Liver (tissue), 9 donors: ENCODE results near the gene PPP2R2B. TPM values are rescaled to one million over a fixed set of nuclear protein-coding genes. Genes with fewer than 3 reads are reported as not detected.

Experiments
- DNase-seq: peaks from one replicate; pipeline ENCODE4 v3.0.0-alpha.2; 2017; ENCODE audit warnings: low spot score
- H3K27ac ChIP-seq, 2 donors: one replicate each; pipeline ENCODE4 v1.7.0; 2013; ENCODE audit warnings: inconsistent platforms in 2 of 2, low read length in 2 of 2, control low read depth in 1 of 2, low read depth in 1 of 2, mild to moderate bottlenecking in 1 of 2
- H3K27me3 ChIP-seq, 4 donors: one replicate each; pipeline versions ENCODE4 v1.6.1 to v1.7.0; 2013; ENCODE audit warnings: low read length in 3 of 4, inconsistent platforms in 1 of 4, mild to moderate bottlenecking in 1 of 4, moderate library complexity in 1 of 4; ENCODE audit not compliant: control insufficient read depth in 4 of 4, insufficient read depth in 4 of 4
- H3K36me3 ChIP-seq, 4 donors: one replicate each; pipeline versions ENCODE4 v1.6.1 to v1.7.0; 2013; ENCODE audit warnings: low read length in 3 of 4, mild to moderate bottlenecking in 3 of 4, low read depth in 1 of 4, moderate library complexity in 1 of 4; ENCODE audit not compliant: control insufficient read depth in 4 of 4, insufficient read depth in 3 of 4
- H3K4me1 ChIP-seq, 4 donors: one replicate each; pipeline versions ENCODE4 v1.6.1 to v1.7.0; 2013; ENCODE audit warnings: low read length in 3 of 4, mild to moderate bottlenecking in 3 of 4, moderate library complexity in 1 of 4; ENCODE audit not compliant: control insufficient read depth in 4 of 4, insufficient read depth in 4 of 4
- H3K4me3 ChIP-seq, 3 donors: one replicate each; pipeline versions ENCODE4 v1.6.1 to v1.7.0; 2013; ENCODE audit warnings: low read length in 3 of 3, control low read depth in 1 of 3, low read depth in 1 of 3, mild to moderate bottlenecking in 1 of 3
- H3K9ac ChIP-seq, 2 donors: one replicate each; pipeline ENCODE4 v1.7.0; 2013; ENCODE audit warnings: low read length in 2 of 2, mild to moderate bottlenecking in 2 of 2, moderate library complexity in 2 of 2, control low read depth in 1 of 2, low read depth in 1 of 2
- H3K9me3 ChIP-seq, 4 donors: one replicate each; pipeline versions ENCODE4 v1.6.1 to v1.7.0; 2013; ENCODE audit warnings: low read length in 3 of 4; ENCODE audit not compliant: control insufficient read depth in 4 of 4
- ATF3 ChIP-seq: IDR thresholded peaks from 2 replicates; pipeline ENCODE4 v1.6.1; 2016; ENCODE audit warnings: antibody characterized with exemption
- CTCF ChIP-seq: fragments of 150-350 bp; IDR thresholded peaks from 2 replicates; pipeline ENCODE4 v1.5.1; 2017; ENCODE audit warnings: improper control_type of control experiment, low read depth, low read length; ENCODE audit not compliant: missing input control
- EGR1 ChIP-seq, 2 donors: IDR thresholded peaks; 2 replicates each; pipeline ENCODE4 v1.6.1; 2016 to 2018; ENCODE audit warnings: antibody characterized with exemption in 2 of 2, low read depth in 2 of 2
- FOXA1 ChIP-seq: IDR thresholded peaks from 2 replicates; pipeline ENCODE4 v1.6.1; 2016; ENCODE audit warnings: antibody characterized with exemption
- GABPA ChIP-seq, 2 donors: IDR thresholded peaks in 1 of 2; conservative IDR thresholded peaks in 1 of 2; 2 replicates each; pipeline ENCODE4 v1.6.1; 2016; ENCODE audit warnings: antibody characterized with exemption in 2 of 2, mild to moderate bottlenecking in 1 of 2, moderate library complexity in 1 of 2
- HNF4A ChIP-seq, 2 donors: conservative IDR thresholded peaks; 2 replicates each; pipeline ENCODE4 v1.6.1; 2016; ENCODE audit warnings: antibody characterized with exemption in 2 of 2, mild to moderate bottlenecking in 2 of 2
- HNF4G ChIP-seq: IDR thresholded peaks from 2 replicates; pipeline ENCODE4 v1.6.1; 2016; ENCODE audit warnings: antibody characterized with exemption
- JUND ChIP-seq, 2 donors: IDR thresholded peaks; 2 replicates each; pipeline ENCODE4 v1.6.1; 2016; ENCODE audit warnings: antibody characterized with exemption in 2 of 2
- MAX ChIP-seq: IDR thresholded peaks from 2 replicates; pipeline ENCODE4 v1.6.1; 2016; ENCODE audit warnings: antibody characterized with exemption
- NR2F2 ChIP-seq: IDR thresholded peaks from 2 replicates; pipeline ENCODE4 v1.6.1; 2016; ENCODE audit warnings: antibody characterized with exemption
- RAD21 ChIP-seq, 2 donors: IDR thresholded peaks; 2 replicates each; pipeline ENCODE4 v1.6.1; 2016; ENCODE audit warnings: antibody characterized with exemption in 2 of 2, mild to moderate bottlenecking in 2 of 2
- REST ChIP-seq: IDR thresholded peaks from 2 replicates; pipeline ENCODE4 v1.6.1; 2016; ENCODE audit warnings: antibody characterized with exemption, mild to moderate bottlenecking
- RXRA ChIP-seq, 2 donors: IDR thresholded peaks; 2 replicates each; pipeline ENCODE4 v1.6.1; 2017 to 2018; ENCODE audit warnings: antibody characterized with exemption in 2 of 2, mild to moderate bottlenecking in 1 of 2
- SP1 ChIP-seq: IDR thresholded peaks from 2 replicates; pipeline ENCODE4 v1.6.1; 2018; ENCODE audit warnings: antibody characterized with exemption, mild to moderate bottlenecking
- TAF1 ChIP-seq: conservative IDR thresholded peaks from 2 replicates; pipeline ENCODE4 v1.6.1; 2016; ENCODE audit warnings: antibody characterized with exemption, mild to moderate bottlenecking
- YY1 ChIP-seq: IDR thresholded peaks from 2 replicates; pipeline ENCODE4 v1.6.1; 2016; ENCODE audit warnings: antibody characterized with exemption, mild to moderate bottlenecking
- ZBTB33 ChIP-seq: IDR thresholded peaks from 2 replicates; pipeline ENCODE4 v1.6.1; 2016; ENCODE audit warnings: antibody characterized with exemption
- WGBS: extraction: QIAGEN DNeasy Blood & Tissue Kit; methylation state at CpG from one replicate; pipeline ENCODE4 v1.1.7; 2013; 5-methylcytosine and 5-hydroxymethylcytosine counted together
- polyA plus RNA-seq, 2 donors: library from polyadenylated mRNA; stranded (reverse) in 1 of 2; unstranded in 1 of 2; fragments of 200-250 nt in 1 of 2; fragments of >200 nt in 1 of 2; fragmentation: Nextera tagmentation in 1 of 2; extraction: Ambion mirVana in 1 of 2; gene quantifications; one replicate each; pipeline versions ENCODE4 v1.2.1 to v1.2.3, GENCODE V29; 2013 to 2015
- total RNA-seq, 2 donors: library from RNA; depleted of rRNA; stranded (reverse); fragments of >200 nt; gene quantifications; one replicate each; pipeline ENCODE4 v1.2.3, GENCODE V29; 2014
- donor health status: healthy.
- donor health status: healthy.
- donor health status: healthy.
- donor health status: healthy.
- donor health status: healthy.

PPP2R2B gene
- total and polyA plus RNA-seq, 4 donors = 0.15 to 6.3 (median 0.40) TPM

- H3K9me3 ChIP-seq = no peaks in the 10 kb centered on the region
- no peak for DNase-seq
- TF ChIP-seq TAF1 (no peak), JUND (IDR thresholded peaks at IDR 0.05) (no peak), HNF4A (conservative IDR thresholded peaks at IDR 0.05) (no peak)
- H3K36me3 ChIP-seq = no peaks in the 10 kb centered on the region
- H3K4me1 ChIP-seq = no peaks in the 10 kb centered on the region
- H3K9ac ChIP-seq = no peak overlapping the region
- no peaks in the 10 kb centered on the region for H3K27me3 ChIP-seq
- no peak overlapping the region for H3K4me3 ChIP-seq
- H3K27ac ChIP-seq = no peak overlapping the region
- 87% methylated on average over 6 of the region's 6 CpGs for WGBS
Observed at GRCh38 chr5:146707316-146707715, 171.2 kb downstream of the PPP2R2B start.

- H3K9me3 ChIP-seq = no peaks in the 10 kb centered on the region
- H3K36me3 ChIP-seq = no peaks in the 10 kb centered on the region
- no peaks in the 10 kb centered on the region for H3K27me3 ChIP-seq
- no peak for DNase-seq
- WGBS = 96% methylated on average over 32 of the region's 32 CpGs
- H3K4me3 ChIP-seq = no peak overlapping the region
- no peak overlapping the region for H3K9ac ChIP-seq
- H3K27ac ChIP-seq = no peak overlapping the region
- H3K4me1 ChIP-seq = no peaks in the 10 kb centered on the region
- TF ChIP-seq NR2F2 (no peak), REST (no peak), HNF4G (no peak), SP1 (no peak), RAD21 (IDR thresholded peaks at IDR 0.05) (no peak), EGR1 (IDR thresholded peaks at IDR 0.05; ENCODE audit: low read depth in 2 of 2) (no peak), FOXA1 (no peak), CTCF (no peak), MAX (no peak), TAF1 (no peak), RXRA (IDR thresholded peaks at IDR 0.05) (no peak), ZBTB33 (no peak), JUND (IDR thresholded peaks at IDR 0.05) (no peak), GABPA (IDR thresholded peaks at IDR 0.05 in 1 of 2, conservative IDR thresholded peaks at IDR 0.05 in 1 of 2) (no peak), YY1 (no peak), ATF3 (no peak), HNF4A (conservative IDR thresholded peaks at IDR 0.05) (no peak)
Observed at GRCh38 chr5:146706321-146706972, 172.1 kb downstream of the PPP2R2B start.
